Activated CD8-positive, alpha-beta memory T cell treated with anti-CD3 and anti-CD28 coated beads, Interleukin-2, amount 50 U/mL, for 24 hours (primary cell): ENCODE measurements around the gene PDE6A.
"Not testable (repeated sequence)": the region's sequence is repeated elsewhere in the genome, so short reads cannot be mapped to it uniquely, and the experiment has no call there.

Source experiments
- DNase-seq: peaks from one replicate; pipeline ENCODE4 v3.0.0-alpha.2; 2020; ENCODE audit errors: extremely low read depth

PDE6A gene

DNA sequence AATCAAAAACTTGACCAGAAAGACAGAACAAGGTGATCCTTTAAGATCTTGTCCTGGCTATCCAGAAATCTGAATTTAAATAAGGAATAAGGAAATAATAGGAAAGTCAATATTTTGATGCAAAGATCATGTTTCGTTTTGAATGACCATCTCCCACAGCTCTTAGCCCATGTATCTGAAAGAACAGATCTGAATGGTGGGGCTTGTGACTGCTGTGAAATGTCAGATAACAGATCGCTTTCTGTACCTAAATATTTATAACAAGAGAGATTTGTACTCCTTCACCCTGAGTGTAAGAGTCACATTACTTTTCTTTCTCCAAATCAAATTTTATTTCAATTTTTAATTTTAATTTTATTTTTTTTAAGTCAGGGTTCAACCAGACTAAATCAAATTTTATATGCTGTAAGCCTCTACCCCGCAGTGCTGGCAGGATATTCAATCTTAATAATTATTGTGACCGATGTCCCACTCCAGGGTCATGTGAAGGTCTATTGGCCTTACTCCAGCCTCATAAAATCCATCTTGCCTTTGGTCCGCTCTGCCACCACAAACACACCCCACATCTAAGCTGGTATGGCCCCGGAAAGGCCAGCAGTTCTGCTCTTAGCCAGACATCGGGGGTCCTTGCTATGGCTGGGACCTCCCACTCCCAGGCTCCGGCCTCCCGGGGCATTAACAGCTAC, 9.0 kb upstream of the PDE6A start:
- no peak for DNase-seq

DNA sequence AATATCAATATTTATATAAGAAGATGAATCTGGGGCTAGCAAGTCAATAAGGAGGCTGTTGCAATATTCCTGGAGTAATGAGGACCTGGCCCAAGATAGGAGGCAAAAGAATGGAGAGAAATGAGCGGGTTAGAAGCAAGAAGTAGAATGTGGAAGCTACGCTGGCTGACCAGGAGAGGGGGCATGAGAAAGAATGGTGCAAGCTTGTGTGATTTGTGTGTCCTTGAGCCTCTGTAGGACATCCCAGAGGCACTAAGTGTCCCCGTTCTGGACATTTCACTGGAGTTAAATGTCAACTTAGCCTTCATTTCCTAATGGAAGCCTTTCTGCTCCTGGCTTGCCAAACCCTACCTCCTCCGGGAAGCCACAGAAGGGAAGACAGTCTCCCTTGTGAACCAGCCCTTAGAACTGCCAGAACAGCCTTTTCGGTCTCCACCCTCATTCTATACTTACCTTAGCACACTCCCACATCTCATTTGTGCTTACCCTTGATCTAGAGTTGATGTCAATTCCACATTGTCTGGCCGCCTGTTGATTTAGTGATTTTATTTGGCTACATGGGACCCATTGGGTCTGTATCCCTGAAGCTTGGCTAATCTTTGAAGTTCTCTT, 6.7 kb upstream of the PDE6A start:
- DNase-seq, result no peak

DNA sequence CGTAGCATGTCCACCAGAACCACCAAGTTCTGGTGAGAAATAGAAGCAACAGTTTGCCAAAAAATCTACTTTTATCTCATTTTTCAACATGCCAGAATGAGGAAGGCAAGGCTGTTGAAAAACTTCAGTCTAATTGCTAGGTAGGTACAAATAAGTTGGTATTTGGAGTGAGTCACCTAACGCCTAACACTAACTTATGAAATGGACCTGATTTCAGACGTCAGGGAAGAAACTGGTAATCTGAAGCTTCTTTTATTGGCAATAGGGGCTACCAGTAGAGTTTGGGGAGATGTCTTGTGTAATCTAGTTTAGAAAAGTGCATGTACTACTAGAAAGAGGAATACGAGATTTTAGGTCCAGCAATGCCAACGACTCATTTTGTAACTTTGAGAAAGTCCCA, 4.4 kb upstream of the PDE6A start:
- DNase-seq, result no peak

DNA sequence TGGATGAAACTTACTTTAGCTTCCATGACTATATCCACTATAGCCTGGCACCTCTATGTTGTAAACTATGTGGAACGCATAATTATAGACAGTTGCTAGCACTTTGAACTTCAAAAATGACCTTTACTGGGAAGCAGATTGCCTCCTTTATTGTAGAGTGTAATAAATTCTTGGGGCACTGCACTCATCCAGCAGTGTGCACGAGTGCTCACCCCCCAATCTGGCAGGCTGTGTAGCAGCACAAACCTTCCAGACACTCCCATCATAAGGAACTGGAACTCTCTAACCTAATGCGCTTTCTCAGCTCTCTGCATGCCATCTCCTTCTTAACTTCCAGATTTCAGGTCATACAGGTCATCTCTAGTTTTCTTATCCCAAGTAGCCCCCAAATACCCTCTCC, 1.5 kb upstream of the PDE6A start:
- no peak for DNase-seq

DNA sequence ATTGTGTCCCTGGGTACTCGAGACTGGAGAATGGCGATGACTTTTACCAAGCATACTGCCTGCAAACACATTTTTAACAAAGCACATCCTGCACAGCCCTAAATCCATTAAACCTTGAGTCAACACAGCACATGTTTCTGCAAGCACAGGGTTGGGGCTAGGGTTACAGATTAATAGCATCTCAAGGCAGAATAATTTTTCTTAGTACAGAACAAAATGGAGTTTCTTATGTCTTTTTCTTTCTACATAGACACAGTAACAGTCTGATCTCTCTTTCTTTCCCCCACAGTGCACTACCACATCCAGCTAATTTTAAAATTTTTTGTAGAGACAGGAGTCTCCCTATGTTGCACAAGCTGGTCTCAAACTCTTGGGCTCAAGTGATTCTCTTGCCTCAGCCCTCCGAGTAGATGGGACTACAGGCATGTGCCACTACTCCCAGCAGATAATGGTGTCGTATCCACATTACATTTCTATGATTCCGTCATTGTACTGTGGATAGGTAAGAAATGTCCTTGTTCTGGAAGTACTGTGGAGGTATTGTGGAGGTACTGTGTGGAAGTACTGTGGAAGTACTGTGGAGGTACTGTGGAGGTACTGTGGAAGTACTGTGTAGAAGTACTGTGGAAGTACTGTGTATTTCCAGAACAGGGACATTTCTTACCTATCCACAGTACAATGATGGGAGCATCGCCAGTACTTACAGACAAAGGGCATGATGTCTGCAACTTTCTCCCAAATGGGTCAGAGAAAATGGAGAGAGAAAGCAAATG, 1.2 kb downstream of the PDE6A start:
- not testable (repeated sequence) for DNase-seq

DNA sequence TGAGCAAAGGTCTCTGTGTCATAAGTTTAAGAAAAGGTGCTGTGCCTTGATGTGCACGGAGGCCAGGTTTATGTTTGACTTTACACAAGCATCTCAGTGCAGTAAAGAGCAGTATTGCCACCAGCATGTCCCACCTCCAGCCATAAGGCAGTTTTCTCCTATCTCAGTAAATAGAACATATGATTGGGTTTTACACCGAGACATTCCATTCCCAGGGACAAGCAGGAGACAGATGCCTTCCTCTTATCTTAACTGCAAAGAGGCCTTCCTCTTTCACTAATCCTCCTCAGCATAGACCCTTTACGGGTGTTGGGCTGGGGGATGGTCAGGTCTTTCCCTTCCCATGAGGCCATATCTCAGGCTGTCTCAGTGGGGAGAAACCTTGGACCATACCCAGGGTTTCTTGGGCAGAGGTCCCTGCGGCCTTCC, 1.8 kb downstream of the PDE6A start:
- not testable (repeated sequence) for DNase-seq

DNA sequence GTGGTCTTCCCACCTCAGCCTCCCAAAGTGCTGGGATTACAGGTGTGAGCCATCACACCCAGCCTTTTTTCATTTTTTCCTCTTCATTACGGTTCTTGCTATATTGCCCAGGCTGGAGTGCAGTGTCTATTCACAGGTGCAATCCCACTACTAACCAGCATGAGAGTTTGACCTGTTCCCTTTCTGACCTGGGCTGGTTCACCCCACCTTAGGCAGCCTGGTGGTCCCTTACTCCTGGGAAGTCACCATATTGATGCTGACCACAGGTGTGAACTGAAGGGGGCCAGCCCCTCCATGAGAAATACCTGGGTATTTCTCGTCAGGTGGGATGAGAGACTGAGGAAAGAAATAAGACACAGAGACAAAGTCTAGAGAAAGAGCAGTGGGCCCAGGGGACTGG, 2.4 kb downstream of the PDE6A start:
- no peak for DNase-seq

DNA sequence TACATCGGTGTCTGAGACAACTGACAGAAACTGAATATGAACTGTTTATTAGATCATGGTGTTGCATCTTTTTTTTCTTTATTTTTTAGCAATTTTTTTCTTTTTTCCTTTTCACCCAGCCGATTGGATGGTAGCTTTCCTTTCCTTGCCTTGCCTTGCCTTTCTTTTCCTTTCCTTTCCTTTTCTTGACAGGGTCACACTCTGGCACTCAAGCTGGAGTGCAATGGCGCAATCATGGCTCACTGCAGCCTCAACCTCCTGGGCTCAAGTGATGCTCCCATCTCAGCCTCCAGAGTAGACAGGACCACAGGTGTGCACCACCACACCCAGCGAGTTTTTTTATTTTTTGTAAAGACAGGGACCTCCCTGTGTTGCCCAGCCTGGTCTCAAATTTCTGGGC, 2.8 kb downstream of the PDE6A start:
- no peak for DNase-seq

DNA sequence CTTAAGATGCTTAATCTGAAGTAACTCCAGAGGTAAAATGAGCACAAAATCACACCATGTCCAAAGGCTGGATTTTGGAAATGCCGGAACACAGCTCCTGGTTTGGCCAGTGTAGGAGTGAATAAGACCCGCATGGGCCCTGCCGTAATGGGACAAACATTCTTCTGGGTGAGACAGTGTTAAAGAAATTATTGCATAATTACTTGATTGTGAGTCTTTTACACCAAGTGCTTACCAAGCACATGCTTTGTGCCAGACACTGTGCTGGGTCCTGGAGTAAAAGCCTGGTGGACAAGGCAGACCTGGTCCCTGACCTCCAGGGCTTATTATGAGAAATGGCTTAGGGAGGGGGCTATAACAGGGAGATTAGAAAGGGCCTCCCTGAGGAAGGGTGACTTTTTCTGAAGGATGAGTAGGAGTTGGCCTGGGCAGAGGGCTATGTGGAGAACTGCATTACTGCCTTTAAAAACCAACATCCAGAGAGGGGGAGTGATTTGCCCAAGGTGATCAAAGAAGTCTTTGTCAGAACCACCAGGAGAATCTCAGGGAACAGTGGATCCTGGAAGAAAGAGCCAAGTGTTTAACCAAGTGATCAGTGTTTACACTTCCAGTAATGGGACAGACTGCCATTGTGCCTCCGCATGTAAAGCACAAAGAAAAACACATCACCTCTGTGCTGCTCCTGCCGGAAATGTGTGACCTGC, 3.5 kb downstream of the PDE6A start:
- no peak for DNase-seq

DNA sequence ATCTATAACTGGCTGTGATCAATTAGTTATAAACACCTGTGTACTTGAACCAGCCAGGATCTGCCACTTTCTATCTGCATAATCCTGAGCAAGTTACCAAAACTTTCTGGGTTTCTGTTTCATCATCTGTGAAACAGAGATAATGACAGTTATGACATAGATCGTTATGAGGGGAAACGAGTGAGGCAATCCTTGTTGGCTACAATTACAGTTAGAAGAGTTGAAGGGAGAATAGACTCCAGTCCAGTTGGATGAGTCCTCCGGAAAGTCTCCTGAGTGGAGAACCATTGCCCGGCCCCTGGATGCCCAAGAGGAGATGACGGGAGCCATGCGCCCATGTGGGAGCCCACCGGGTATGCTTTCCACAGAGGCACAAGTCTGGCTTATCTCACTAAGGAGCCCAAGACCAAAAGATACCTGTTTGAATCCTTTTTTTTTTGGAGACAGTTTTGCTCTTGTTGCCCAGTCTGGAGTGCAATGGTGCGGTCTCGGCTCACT, 4.5 kb downstream of the PDE6A start:
- no peak for DNase-seq

DNA sequence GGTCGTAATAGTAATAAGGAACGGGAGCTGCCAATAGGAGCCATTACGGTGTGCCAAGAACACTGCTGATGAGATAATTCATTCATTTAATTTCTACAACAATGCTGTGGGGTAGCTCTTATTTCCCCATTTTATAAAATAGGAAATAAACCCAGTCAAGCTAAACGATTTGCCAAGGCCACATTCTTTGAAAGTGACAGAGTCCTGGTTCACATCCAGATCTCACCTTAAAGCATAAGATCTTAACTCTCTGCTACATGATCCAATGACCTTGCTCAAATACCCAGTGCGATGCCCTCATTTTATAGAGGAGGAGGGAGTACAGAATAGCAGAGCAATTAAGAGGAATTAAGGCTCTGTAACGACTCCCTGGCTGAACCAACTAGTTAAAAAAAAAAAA, 5.0 kb downstream of the PDE6A start:
- no peak for DNase-seq

DNA sequence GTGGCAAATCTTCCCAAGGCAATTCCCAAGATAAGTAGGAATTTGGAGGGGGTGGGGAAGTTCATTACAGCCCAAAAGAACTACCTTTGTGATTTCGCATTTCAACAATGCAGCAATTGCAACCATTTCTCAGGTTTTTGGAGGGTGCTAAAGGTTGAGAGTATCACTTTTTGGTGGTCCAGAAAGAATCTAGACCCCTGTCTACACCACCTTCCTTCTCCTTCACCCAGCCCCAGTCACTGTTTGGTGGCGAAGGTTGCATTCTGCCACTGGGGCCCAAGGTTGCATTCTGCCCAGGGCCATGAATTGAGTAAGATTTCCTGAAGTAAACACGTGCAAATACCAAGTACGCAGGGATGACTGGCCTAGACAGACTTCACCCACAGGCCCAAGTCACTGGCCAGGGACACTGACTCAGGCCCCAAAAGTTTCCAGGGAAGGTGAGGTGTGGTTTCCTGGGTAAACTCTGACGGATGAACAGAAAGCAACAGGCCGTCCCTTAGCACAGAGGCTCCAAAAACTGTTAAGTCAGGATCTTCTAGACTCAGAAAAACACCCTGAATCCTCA, 5.7 kb downstream of the PDE6A start:
- DNase-seq, result no peak

DNA sequence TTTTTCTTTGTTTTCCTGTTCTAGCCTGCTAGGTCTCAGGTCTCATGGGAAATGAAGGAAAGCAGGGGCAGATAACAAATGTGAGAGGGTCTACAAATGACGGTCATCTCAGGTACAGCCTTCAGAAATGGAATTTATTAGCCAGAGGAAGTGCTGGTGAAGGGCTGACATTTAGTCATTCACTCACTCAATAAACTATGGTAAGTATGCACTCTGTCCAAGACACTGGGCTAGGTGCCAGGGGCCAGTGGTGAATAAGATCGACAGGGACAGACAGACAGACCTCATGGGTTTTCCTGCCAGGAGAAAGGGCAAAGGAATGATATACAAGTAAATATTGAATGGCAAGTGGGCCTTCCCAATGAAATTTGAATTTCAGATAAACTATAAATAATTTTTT, 6.3 kb downstream of the PDE6A start:
- no peak for DNase-seq

DNA sequence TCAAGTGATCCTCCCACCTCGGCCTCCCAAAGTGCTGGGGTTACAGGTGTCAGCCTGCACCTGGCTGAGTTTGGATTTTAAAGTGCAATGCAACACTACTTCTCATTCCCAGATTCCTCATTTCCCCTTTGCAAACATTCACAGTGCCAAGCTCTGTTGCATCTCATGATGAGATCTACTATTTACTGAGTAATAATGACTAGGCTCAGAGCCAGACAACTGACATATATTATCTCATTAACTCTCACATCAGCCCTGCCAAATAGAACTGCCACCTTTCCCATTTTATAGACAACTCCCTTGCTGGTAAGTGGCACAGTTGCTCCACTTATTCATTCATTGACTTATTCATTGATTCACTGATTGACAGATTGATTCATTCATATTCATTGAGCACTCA, 7.0 kb downstream of the PDE6A start:
- DNase-seq, result no peak

DNA sequence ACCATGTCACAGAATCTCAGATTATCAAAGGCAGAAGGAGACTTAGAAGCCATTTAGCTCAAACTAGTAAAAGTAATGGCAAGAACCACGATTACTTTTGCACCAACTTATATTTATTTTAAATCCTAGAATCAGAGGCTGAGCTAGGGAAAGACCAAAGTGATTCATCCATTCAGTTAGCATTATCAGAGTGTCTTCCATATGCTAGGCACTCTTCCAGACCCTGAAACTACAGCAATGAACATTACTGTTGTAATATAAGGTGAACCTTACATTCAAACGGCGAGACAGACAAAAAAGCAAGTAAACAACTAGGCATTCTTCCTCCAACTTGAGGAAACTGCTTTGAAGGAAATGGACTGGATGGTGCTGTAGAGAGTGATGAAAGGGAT, 7.9 kb downstream of the PDE6A start:
- DNase-seq, result no peak

DNA sequence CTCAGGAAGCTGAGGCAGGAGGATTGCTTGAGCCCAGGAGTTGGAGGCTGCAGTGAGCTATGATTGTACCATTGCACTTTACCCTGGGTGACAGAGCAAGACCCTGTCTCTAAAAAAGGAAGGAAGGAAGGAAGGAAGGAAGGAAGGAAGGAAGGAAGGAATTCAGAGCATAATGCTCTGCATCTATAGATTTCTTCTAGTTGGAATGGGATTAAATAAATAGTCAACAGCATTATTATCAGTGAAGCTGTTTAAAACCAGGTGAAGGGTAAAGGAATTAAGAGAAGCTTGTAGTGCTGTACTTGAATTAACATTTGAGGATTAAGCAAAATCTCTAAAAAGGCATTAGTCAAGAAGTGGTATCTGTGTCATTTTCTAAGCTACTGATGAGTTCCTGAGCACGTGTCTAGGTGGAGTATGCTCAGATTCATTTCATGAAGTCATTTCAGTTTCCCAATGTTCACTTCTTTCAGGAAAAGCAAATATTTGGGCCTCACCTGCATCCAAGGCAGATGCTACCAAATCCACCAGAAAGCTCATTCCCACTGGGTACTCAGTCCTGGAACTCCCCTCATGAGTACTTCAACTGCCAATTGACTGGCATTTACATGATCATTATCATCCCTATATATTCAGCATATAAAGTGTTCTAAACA, 8.4 kb downstream of the PDE6A start:
- no peak for DNase-seq

DNA sequence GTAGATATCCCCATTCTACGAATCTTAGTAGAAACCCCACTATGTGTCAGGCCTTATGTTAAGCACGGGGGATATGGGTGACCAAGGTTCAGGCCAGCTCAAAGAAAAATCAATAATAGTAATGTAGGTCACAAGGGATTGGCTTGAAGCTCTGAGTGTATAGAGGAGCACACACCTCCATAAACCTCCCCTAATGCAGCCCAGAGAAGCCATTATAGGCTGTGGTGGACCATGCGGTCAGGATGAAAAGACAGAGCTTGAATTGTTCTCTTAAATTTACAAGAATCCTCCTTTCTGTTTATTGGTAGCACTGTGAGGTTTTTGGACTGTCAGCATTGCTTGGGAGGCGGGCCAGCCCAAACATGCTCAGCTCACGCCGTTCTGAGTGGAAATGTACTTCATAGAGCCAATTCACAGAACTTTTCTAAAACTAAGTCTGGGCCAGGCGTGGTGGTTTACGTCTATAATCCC, 9.1 kb downstream of the PDE6A start:
- no peak for DNase-seq

DNA sequence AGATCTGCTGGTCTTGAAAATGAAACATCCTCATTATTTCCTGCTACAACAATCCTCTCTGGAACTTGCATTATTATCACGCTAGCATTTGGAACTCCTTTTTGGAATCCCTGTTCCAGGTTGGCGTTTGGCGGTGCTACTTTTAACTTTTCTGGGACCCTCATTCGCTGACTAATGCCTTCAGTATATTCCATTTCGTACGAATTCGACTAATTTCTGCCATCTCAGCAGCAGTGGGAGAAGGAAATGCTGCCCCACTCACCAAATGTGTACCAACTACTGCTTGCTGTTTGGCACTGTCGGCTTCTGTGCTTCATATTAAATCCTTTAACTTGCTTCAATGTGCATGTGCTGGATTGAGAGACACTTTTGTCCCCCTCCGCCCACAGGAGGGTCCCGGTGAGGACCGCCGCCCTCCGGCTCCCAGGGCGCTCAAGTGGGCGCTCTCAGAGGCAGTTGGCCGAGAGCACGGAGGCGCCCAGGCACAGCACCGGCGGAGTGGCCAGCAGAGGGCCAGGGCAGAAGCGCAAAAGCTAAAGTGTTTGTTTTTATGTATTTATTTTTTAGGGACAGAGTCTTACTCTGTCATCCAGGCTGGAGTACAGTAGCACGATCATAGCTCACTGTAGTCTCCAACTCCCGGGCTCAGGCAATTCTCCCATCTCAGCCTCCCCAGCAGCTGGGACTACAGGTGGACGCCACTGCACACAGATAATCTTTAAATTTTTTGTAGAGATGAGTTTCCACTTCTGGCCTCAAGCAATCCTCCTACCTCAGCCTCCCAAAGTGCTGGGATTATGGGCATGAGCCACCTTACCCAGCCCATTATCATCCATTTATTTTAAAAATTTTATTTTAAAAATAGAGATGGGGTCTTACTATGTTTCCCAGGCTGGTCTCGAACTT, 11.9 kb downstream of the PDE6A start:
- no peak for DNase-seq

DNA sequence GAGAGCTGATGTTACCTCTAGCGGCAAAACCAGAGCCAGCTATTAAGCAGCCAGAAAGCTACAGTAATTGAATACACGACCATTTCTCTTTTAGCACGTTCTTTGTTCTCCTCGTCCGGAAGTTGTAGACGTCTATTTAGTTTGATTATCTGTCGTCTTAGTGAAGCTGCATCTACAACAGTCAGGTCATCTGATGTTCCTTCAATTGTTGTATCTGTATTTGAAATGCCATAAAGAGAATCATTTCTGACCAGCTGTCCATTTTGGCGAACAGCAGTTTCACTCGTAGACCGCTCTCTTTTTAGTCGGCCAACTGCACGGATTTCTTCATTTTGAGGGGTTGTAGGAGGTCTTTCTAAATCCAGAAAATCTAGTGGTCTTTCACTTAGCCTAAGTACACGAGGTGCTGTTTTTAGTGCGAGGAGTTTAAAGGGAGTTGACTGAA, 12.6 kb downstream of the PDE6A start:
- no peak for DNase-seq
